NOMO-1 treated with DMSO at 0.1 percent for 48 hours (cell line): ENCODE measurements around the gene TOB2.

Experiments
- DNase-seq: peaks from one replicate; lab custom pipeline; 2025; ENCODE audit not compliant: unreplicated experiment; lab: John Stamatoyannopoulos, UW

Gene TOB2, protein sequence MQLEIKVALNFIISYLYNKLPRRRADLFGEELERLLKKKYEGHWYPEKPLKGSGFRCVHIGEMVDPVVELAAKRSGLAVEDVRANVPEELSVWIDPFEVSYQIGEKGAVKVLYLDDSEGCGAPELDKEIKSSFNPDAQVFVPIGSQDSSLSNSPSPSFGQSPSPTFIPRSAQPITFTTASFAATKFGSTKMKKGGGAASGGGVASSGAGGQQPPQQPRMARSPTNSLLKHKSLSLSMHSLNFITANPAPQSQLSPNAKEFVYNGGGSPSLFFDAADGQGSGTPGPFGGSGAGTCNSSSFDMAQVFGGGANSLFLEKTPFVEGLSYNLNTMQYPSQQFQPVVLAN

DNA sequence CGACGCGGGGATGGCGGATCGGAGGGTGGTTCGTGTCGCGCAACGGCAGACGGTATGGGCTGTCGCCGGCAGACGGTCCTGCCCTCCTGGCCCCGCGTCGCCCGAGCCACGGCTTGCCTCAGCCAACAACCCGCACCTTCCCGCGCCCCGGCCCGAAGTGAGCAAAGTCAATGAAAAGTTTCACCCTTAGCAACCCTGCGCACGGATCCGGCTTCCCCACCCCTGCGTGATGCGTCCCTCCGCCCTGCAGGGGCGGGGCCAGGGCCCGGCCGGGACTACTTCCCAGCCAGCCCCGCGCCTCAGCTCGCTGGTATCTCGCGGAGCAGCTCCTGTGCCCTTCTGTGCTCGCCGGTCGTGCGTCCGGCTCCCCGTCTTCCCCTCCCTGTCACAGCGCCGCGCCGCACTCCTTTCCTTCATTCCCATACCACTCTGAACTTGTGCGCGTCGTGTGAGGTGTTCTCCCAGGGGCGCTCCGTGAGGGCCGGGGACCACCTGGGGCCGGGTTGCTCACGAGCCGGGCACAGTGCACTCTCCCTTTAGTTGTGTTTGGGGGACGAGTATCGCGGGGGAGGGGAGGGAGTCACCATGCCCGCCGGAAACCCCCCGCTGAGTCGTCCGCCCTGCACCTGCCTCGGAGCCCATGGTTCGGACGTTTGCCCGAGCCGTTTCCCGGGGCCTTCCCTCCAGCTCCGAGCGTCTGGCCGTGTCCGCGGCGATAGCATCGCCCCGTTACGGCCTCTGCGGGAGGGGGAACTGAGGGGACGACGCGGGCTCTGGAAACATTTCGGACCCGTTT, at the start of gene TOB2:
Gene TOB2, minus strand, starts transcription at position 163 of the 796 bp plus-strand sequence. CDS start 9,456 bp downstream, outside the sequence.
- peak; percentile 93 for DNase-seq

DNA sequence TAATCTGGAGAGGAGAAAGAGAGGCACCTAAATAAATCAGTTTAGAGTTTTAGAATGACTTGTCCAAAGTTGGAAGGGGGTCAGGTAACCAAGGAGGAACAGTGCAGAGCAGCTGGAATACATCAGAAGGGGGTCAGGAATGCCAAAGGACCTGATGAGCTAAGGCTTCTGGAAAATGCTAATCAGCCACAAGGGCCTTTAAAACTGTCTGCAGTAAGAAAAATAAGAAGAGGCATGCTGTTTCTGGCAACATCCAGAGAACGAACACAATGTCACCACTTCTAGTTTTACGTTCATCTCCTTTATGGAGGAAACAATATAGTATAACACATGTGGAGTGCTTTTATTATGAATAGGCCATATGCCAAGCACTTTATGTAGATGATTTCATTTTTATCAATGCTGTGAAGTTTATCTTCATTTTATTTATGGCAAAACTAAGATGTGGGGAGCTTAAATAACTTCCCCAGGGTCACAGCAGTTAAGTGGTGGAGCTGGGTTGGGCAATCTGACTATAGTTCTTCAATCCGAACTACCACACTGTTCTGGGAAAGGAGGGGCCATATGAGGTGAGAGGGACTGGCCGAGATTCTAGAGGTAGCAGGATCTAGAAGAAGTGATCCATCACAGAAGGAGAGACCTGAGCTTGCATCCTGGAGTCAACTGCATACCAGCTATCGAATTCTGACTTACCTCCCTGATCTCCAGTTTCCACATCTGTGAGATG, 44.9 kb upstream of the TOB2 start:
- DNase-seq: no peak

DNA sequence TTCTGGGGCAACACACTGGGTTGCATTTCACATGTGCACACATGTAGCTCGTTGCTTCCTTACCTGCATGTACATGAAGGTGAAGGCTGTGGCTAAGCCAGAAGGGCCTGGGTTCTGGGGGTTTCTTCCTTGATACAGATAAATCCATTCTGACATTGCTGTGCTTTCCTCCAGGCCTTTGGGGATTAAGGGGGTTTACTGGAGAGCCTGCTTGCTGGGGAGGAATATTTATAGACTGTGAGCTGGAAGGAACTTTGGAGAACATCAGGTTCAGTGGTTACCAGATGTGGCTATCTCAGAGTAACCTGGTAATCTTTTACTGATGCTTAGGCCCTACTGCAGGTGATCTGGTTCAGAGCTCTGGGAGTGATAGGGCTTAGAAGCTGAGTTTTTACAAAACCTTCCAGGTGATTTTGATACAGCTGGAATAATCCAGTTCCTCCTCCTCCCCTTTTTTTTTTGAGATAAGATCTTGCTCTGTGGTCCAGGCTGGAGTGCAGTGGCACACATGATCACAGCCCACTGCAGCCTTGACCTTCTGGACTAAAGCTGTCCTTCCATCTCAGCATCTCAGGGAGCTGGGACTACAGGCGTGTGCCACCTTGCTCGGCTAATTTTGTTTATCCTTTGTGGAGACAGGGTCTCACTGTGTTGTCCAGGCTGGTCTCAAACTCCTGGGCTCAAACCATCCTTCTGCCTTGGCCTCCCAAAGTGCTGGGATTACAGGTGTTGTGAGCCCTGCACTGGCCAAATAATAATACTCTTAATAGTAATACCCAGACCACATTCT, 42.2 kb upstream of the TOB2 start:
- no peak for DNase-seq

DNA sequence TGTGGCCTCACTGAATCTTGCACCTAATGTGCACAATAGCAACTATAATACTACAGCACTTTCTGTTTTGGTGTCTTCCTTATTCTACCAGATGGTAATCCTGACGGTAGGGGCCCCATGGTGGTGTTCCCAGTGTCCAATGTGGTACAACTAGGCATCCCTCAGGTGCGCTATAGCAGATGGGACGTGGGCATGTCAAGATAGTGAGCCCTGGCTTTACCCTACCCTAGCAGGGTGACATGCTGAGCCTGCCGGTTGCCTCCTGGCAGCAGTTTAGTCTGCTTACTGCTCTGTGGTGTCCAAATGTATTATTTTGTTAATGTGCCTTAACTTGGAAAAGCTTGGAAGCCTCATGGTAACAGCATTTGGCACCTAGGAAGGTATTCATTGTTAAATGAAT, 41.5 kb upstream of the TOB2 start:
- DNase-seq: no peak

DNA sequence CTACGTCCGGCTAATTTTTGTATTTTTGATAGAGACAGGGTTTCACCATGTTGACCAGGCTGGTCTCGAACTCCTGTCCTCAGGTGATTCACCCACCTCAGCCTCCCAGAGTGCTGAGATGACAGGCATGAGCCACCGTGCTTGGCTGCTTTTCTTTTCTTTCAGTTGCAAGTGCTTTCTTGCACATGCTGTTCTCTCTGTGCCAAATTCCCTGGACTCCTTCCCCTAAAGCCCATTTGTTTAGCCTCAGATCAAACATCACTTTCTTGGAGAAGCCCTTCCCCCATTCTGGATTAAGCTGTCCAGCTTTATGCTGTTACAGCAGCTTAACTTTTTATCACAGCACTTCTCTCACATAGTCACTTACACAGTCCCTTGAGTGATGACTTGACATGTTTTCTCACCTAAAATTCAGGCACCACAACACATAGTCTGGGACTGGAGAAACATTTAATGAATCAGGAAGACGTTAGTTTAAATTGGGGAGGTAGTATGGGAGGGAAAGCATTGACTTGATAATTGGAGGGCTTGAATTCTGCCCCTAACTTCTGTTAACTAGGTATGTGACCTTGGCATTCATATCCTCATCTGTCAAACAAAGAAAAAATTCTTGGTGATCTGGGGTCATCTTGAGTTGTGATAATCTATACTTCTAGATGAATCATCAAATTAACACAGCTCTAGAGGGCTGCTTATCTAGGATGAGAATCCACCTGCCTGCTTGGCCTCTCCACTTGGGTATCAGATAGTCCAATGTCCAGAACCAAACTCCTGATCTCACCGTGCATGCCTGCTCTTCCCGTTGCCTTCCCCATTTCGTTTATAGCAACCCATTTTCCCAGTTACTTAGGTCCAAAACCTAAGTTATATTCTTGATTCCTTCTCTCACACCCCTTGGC, 40.7 kb upstream of the TOB2 start:
- DNase-seq: no peak

DNA sequence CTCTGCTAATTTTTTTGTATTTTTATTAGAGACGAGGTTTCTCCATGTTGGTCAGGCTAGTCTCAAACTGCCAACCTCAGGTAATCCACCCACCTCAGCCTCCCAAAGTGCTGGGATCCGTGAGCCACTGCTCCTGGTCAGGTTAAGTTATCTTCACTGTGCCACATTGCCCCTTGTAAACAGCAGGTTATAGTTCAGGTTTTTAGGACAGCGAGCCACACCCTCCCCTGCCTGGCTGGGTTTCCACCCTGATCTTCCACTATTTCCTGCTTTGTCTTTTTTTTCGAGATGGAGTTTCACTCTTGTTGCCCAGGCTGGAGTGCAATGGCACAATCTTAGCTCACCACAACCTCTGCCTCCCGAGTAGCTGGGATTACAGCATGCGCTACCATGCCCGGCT, 38.4 kb upstream of the TOB2 start:
- DNase-seq: no peak

DNA sequence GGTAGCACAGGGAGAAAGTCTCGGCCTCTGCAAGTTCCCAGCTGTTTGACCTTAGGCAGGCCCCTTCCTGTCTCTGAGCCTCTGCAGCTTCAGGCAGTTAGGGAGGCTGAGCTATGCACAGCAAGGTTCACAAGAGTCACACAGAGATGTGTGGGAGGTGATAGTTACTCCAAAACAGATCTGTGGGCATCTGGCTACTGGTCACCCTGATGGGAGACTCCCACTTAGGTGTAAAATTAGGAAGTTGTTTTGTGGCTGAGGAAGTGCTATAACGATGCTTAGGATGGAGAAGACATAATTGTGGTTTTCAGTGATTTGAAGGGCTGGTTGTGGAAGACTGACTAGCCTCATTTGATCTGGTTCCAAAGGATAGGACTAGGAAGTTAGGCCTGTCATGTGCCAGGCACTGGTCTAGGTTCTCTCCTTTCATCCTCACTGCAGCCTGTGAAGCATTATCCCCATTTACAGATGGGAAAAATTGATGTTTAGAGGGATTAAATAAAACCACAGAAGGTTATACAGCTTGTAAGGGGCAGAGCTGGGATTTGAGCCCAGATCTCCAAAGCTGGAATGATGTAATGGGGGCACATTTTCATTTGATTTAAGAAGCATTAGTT, 35.8 kb upstream of the TOB2 start:
- DNase-seq: peak; percentile 3

DNA sequence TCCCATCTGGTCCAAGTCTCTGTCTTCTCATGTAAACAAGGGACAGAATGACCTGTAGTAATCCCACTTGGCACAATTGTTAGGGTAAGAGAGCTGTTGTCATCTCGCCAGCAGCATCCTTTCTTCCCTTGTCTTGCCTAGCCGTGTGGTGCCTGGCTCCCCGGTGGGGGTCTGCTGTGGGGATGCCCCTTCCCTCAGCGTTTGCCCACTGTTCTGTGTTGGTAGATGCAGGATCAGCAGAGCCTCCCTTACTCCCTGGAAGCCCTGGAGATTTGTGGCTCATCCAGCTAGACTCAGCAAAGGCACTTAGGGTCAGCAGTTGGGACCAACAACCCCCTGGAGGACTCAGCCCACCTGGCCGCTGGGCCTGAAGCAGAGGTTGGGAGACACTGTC, 35.3 kb upstream of the TOB2 start:
- DNase-seq: no peak

DNA sequence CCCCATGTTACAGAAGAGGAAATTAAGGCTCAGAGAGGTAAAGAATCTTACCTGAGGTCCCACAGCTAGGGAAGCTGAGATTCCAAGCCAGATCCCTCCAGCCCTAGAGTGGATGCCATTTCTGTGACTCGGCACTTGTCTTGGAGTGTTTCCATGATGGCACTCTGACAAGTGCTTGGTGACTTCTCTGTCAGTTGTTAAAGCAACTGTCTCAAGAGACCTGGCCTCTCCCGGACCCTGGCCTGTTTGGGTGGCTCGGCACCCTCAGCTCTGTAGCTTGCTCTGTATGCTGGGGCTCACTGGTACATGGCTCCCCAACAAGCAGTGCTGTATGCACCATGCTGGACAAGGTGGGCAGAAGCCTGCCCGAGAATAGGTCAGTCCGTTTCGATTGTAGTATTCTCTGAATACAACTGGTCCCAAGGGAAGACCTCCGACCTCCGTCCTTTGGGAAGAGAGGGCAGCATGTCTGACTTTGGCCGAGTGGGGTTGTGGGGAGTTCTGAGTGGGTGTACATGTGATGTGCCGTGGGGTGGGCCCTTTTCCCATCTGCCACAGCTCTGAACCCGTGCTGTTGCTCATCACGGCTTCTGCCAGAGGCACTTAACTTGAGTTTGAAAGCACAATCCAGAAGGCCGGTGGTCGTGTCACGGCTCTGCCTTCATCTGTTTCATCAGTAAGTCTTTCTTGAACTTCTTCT, 34.7 kb upstream of the TOB2 start:
- no peak for DNase-seq

DNA sequence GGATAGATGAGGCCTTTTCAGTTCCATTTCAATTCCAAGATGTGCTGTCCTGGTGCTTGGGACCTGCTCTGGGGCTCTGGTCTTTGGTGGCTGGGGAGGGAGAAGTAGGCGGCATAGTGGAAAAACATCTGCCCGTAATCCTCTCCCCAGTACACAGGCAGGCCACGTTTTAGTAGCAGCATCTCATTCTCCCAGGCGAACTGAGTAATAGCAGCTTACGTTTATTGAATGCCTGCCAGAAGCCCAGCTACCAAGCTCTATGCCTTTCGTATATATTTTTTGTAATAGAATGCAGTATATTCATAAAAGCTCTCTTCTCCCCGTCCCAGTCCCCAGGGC, 33.8 kb upstream of the TOB2 start:
- no peak for DNase-seq

DNA sequence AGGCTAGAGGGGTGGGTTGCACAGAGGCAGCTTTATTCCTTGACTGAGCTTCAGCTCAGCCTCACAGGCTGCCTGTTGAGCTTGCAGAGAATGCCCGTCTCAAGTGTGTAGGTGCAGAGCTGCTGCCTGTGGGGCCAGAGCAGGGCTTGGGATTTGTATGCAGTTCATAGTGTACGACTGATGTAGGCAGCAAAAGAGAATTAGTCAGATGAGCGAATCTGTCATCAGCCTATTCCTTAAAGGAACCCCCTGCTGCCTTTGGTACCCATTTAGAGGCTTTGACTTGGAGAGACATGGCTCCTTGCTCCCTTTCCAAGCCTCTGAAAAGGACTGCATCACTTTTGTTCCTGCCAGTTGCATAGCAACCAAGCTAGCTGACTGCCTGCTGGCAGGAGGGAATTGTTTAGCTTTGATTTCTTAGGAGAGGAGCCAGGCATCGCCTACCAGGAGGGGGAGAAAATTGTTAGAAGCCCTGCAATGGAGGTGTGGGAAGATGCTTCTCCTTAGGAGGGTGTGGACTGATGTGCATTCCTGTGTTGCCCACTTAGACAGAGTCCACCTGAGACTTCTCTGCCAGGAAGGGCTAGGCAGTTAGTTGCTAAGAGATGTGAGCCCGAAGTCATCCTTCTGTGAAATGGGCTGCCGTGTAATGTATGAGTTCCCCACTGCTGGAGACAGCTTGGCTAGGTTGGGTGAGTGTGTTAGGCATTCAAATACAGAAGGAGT, 33.2 kb upstream of the TOB2 start:
- DNase-seq: no peak

DNA sequence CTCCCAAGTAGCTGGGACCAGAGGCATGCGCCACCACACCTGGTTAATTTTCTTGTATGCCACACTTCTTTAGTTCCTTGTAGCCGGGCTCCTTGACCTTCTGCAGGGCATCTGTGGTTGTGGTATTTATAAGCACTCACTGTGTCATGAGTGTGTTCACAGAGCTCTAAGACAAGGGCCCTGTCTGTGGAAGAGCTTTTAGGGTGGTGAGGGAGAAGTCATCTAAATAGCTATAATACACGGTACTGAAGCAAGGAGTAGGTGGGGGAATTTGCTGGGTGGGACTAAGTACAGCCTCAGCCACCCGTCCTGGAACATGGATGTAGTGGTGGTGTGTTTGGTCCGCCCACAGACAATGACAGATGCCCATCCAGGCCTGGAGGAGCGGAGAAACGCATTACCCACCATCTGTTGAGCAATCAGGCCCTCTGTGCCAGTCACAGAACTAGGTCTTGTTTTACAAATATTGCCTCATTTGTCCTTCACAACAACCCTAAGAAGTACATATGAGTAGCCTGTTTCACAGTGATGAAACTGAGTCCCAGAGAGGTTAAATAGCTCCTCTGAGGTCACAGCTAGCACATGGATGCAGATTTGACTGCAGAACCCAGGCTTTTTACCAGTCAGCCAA, 32.4 kb upstream of the TOB2 start:
- no peak for DNase-seq

DNA sequence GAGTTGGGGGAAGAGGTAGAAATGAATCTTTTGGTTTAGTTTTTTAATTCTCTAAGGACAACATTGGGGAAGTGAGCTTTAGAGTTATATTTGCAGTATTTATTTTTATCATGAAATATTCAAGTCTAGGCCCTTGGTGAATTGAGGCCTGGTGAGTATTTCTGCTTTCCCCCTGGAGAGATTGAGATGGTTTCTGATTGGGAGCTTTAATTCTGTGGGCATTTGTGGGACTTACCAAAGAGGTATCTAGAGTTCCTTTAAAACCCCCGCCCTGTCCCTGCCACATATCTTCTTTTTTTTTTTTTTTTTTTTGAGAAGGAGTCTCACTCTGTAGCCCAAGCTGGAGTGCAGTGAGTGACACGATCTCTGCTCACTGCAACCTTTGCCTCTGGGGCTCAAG, 31.9 kb upstream of the TOB2 start:
- no peak for DNase-seq

DNA sequence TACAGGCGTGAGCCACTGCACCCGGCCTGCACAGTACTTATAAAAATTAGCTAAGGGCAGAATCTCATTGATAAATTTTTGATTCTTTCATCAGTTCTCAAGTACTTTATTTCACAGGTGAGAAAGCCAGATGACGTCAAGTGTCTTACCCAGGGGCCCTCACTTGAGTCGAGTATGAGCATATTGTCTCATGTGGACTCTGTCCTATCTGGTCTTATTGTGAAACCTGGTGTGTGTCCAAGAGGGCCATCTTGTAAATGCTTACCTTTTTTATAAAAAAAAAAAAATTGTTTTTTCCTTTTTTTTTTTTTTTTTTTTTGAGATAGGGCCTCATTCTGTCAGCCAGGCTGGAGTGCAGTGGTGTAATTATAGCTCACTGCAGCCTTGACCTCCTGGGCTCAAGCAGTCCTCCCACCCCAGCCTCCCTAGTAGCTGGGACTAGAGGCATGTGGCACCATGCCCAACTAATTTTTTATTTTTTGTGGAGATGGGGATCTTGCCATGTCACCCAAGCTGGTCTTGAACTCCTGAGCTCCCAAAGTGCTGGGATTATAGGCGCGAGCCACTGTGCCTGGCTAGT, 28.4 kb upstream of the TOB2 start:
- DNase-seq: no peak

DNA sequence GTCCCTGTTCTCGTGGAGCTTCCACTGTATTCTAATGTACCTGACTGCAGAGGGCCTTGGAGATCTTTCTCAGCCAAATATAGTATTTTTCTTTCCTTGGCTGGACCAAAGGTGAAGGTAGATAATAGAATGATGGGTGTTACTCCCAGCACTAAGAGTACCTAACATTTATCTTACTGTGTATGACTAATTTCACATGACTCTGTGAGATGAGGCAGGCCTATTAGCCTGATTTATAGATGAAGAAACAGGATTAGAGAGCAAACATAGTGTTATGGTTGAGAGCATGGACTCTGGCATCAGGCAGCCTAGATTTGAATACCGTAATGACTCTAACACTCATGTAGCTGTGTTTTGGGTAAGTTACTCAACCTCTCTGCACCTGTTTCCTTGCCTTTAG, 25.0 kb upstream of the TOB2 start:
- DNase-seq: no peak

DNA sequence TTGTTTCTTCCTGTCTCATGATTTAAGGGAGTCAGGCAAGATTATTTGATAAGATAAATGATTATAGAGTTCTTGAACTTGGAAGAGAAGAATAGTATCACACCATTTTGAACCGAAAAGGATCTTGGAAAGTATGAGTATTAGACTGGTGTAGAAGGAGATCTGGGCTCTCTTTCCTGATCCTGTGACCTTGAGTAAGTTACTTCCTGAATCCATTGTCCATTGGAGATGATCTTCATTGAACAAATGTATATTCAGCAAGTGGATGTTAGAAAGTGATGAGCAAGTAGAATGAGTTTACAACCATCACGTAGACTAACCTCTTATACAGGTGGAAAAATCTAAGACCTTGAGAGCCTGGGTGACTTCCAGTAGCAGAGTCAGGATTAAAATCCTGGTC, 24.3 kb upstream of the TOB2 start:
- no peak for DNase-seq

DNA sequence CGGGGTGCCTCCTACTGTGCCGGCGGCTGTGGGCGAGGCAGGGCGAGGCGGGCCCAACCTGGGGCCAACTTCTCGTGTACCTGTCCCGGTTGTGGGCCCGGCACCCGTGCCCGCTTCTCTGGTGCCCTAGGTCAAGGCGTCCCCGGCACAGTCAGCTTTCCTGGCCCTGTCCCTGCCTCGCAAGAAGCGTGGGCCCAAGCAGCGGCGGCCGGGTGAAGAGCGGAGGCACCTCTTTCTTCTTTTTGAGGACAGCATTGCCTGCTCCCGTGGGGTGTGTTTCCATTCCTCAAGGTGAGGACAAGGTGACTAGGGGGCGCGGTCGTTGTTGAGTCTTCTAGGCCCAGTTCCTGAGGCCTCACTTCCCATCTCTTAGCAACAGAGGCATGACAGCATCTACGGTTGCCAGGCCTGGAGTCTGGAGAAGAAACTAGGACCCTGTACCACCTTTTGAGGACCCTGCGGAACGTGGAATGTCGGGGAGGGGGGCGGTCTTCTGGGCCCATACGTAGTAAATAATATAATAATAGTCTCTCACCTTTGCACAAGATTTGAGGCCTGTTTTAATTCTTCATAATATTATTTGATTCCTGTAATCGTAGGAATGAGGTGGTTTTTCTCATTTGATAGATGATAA, 22.7 kb upstream of the TOB2 start:
- peak; percentile 43 for DNase-seq
